Measurements from ENCODE around the gene PCSK6. TPM values are rescaled to one million over a fixed set of nuclear protein-coding genes. Genes with fewer than 3 reads are reported as not detected.

PCSK6 gene
- total RNA-seq, 1 experiment from 2014 or later, result 2.9 TPM

- DNase-seq (ENCODE audit: low spot score) (no peak), ATAC-seq (no peak)
- Mint-ChIP-seq H3K27me3 (ENCODE audit: low read depth) (peaks cover 4% of the 10 kb centered on the region; the same call in 1 of the 2 replicates), H3K4me1 (no peaks in the 10 kb centered on the region), H3K36me3 (peaks cover 3% of the 10 kb centered on the region; the same call in 1 of the 2 replicates), H3K27ac (no peak overlapping the region), H3K9me3 (peaks cover 28% of the 10 kb centered on the region), H3K4me3 (no peak overlapping the region)
- ChIA-PET POLR2A (no interaction called here), CTCF (no interaction called here)
- TF ChIP-seq TP53 (CRISPR knock-in tag; IDR thresholded peaks at IDR 0.05), result no peak
- TF ChIP-seq SMAD3 (CRISPR knock-in tag; IDR thresholded peaks at IDR 0.05; ENCODE audit: borderline replicate concordance), result no peak
- no peak for TF ChIP-seq ARID4B (CRISPR knock-in tag; IDR thresholded peaks at IDR 0.05; ENCODE audit: borderline replicate concordance)
- no peak for TF ChIP-seq TEAD1 (CRISPR knock-in tag; IDR thresholded peaks at IDR 0.05)
- no peak for TF ChIP-seq ZBTB43 (CRISPR knock-in tag; IDR thresholded peaks at IDR 0.05)
- TF ChIP-seq CTCF (IDR thresholded peaks at IDR 0.05), result no peak
- TF ChIP-seq AR (CRISPR knock-in tag; IDR thresholded peaks at IDR 0.05), result no peak
- TF ChIP-seq FOXP4 (CRISPR knock-in tag; IDR thresholded peaks at IDR 0.05), result no peak
- TF ChIP-seq PREB (CRISPR knock-in tag; IDR thresholded peaks at IDR 0.05; ENCODE audit: borderline replicate concordance), result no peak
- TF ChIP-seq NR2C2 (CRISPR knock-in tag; IDR thresholded peaks at IDR 0.05), result no peak
- TF ChIP-seq E2F4 (CRISPR knock-in tag; IDR thresholded peaks at IDR 0.05; ENCODE audit: borderline replicate concordance, low read depth), result no peak
- no peak for TF ChIP-seq ZNF232 (CRISPR knock-in tag; IDR thresholded peaks at IDR 0.05)
- TF ChIP-seq CREB1 (CRISPR knock-in tag; IDR thresholded peaks at IDR 0.05), result no peak
- TF ChIP-seq NR3C1 (CRISPR knock-in tag; conservative IDR thresholded peaks at IDR 0.05; ENCODE audit: low read depth), result no peak
- no peak for TF ChIP-seq GTF2I (CRISPR knock-in tag; conservative IDR thresholded peaks at IDR 0.05)
- TF ChIP-seq USF1 (CRISPR knock-in tag; IDR thresholded peaks at IDR 0.05), result no peak
- no peak for TF ChIP-seq RELA (CRISPR knock-in tag; IDR thresholded peaks at IDR 0.05; ENCODE audit: borderline replicate concordance)
Measured at GRCh38 chr15:101520395-101520794, 30.9 kb upstream of the PCSK6 start.
